ENCODE measurements around the gene OR2S2.
"Not testable (repeated sequence)": the region's sequence is repeated elsewhere in the genome, so short reads cannot be mapped to it uniquely, and the experiment has no call there.

OR2S2 gene

DNA sequence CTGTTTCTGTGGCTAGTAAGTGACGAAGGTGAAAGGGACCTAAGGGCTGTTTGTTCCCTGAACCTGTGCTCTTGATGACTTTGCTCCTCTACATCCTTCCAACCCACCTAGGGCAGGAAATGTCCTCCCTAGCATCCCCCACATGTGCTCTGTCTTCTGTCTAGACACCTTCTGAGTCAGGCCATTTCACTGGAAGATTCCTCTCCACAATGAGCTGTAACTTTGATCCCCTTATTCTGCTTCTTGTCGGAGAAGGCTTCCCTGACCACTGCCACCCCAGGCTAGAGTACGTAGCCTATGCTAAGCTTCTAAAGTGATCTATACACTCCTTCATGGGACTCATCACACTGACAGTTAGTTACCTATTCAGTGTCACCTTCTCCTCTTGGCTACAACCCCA, 27.0 kb downstream of the OR2S2 start:
- no peak for DNase-seq

DNA sequence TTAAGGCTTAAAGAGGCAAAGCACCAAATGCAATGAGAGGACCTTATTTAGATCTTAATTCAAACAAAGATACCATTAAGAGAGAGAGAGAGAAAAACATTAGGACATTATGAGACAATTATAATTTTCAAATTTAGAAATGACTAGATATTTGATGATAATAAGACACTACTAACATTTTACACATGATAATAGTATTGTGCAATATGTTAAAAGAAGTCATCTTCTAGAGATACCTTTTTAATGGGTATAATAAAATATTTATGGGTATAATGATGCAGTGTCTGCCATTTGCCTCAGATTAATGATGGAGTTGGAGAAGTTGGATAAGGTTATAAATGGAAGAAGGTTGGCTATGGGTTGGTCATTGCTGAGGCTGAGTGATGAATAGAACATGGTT, 27.4 kb downstream of the OR2S2 start:
- no peak for DNase-seq

DNA sequence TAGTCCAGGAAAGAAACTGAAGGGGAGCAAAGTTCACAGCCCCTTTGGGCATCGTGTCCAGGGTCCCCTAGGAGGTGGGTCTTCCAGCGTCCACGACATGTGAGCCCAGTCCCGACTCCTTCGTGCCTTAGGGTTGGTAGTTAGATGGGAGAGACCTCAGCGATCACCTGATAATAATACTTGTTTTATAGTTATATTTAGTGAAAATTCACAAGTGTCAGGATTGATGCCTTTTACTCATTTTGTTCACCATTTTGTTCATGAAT, 28.6 kb downstream of the OR2S2 start:
- no peak for DNase-seq

DNA sequence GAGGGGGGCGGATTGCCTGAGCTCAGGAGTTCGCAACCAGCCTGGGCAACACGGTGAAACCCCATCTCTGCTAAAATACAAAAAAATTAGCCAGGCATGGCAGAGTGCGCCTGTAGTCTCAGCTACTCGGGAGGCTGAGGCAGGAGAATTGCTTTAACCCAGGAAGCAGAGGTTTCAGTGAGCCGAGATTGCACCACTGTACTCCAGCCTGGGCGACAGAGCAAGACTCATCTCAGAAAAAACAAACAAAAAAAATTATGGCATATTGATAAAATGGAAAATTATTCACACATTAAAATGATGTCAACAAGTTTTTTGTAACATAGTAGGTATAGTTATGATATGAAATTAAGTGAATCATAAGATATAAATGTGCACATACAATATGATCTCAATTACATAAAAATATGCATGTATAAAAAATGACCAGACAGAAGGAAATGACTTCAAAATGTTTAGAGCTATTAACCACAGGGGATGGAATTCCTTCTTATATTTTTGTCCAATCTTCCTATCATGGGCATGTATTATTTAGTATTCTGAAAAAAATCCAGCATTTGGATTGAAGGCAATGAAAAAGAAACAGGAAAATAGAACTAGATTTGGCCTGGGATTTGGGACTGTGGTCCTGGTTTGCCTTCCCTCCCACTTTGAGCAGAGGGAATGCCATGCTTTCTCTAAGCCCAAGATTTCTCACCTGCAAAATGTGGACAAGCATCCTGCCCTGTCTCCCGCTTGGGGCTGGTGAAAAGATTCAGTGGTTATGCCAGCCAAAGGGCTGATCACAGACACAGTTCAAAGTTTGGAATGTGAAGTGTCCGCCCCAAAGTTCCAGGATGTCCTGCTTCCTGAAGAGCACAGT, 29.1 kb downstream of the OR2S2 start:
- no peak for DNase-seq

DNA sequence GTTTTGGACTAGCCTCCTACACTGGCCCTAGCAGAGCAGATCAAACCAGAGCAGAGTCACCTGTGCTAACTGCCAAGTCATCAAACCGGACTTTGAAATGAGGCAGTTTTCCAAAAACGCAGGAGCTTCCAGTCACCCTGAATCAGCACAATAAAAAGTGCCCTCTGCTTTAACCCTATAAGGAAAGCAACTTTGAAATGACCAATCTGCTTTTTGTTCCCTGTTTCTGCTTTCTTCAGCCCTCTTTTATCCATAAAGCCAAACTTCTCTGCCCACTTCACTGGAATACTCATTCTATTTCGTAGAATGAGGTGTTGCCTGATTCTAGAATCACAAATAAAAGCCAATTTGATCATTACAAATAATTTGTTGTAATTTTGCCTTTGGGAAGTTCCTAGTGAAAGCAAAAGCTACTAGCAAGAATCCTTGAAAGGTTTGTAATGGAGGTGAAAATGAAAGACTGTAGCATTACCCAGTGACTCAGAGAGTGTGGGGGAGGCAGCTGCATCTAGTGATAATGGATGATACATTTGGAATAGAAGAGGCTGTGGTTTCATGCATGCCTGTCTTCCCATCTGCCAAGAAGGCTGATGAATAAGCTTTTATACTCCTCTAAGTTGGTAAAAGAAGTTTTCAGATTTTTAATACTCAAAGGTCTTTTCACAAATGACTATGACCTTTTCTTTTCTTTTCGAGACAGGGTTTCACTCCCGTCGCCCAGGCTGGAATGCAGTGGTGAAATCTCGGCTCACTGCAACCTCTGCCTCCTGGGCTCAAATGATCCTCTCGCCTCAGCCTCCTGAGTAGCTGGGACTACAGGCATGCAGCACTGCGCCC, 33.8 kb downstream of the OR2S2 start:
- DNase-seq = no peak

DNA sequence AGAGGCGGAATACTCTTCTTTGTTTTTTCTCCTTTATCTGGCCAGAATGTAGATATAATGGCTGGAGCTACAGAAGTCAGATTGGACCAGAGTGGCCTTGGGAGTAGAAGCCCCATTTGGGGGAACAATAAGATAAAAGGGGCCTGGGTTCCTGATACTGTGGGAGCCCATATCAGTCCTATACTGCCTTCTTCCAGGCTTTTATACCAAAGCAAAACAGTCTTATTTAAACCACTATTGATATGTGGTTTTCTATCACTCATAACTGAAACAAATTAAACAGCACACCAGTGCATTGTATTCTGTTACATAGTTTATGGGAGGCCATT, 34.4 kb downstream of the OR2S2 start:
- DNase-seq = no peak

DNA sequence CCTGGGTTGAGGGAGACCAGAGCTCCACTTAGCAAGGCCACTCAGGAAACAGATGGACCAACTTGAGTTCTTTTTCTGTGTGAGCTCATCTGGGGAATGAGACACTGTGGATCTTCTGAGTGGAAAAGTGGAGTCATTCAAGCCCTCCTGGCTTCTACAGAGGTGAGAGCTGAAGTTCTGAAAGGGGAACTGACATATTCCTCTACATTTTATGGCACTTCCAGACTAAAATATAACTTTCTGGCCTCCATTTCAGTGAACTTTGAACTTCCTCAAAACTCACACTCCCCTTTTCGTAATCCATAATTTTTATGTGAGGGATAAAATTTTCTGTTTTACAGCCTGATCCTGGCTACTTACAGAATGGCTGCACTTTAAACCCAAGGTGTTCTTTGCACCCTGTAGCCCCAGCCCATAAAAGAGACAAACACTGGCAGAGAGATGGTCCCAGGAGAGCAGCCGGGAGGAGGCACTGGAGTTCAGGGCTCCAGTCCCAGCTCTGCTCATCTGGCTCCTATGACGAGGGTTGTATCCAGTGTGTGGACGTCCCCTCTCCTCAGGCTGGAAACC, 37.8 kb downstream of the OR2S2 start:
- no peak for DNase-seq

DNA sequence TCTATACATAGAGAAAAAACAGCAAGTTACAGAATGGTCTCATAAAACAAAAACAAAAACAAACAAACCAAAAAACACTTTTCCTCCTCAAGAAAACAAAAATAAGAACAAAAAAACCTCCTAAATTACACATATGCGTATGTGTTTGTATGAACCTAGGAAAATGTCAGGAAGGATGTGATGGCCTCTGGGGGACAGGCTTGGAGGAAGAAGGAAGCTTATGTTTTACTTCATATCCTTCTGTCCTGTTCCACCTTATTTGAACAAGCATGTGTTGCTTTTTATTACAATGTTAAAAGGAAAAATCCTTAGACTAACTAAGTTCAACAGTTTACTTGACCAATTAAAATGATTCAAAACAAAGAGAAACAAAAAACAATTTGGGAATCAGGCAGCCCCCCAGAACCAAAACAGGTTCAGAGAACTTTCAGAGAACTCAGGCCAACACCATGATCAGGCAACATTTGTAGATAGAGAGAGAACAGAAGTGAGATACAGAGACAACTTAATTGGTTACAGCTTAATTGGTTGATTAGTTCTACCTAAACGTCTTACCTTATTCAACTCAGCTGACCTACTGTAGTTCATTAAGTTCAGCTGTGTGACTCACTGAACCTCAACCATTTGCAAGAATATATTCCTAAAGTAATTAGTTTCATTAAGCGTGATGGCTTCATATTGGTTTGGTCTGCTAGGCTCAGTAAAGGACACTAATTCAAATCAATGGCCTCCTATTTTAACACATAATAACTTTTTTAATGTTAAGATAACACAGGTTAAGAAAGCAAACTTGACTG, 38.5 kb downstream of the OR2S2 start:
- DNase-seq = no peak

DNA sequence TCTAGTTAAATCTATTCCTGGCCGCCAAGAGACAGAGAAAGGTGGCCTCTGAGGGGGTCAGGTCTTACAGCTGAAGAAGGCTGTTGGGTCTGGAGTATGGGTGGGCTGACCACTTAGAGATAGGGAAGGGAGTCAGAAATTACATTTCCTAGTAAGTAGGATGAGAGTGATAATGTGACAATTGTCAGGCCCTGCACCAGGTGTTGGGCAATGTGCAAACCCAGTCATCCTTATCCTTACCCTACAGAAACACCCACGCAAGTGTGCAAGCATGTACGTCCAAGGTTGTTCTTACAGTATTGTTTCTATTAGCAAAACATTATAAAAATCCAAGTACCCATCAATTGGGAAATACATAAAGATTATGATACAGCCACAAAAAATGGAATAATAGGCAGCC, 39.2 kb downstream of the OR2S2 start:
- no peak for DNase-seq

DNA sequence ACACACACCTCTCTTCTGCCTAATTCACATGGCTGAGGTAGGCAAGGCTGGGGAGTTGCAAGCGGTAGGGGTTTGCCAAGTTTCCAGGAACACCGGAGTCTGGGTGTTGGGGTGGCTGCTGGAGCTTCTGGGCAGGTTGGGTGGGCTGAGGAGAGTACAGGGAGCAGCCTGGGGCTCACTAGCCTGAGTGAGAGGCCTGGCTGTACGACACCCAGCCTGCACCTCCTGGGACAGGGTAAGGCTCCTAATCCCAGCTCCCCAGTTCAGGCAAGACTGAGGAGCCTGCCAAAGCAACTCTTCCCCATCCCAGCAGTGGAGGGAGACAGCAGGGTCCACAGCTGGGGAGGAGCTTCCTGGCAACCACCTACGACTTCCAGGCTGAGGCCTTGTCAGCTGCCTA, 40.7 kb downstream of the OR2S2 start:
- no peak for DNase-seq

DNA sequence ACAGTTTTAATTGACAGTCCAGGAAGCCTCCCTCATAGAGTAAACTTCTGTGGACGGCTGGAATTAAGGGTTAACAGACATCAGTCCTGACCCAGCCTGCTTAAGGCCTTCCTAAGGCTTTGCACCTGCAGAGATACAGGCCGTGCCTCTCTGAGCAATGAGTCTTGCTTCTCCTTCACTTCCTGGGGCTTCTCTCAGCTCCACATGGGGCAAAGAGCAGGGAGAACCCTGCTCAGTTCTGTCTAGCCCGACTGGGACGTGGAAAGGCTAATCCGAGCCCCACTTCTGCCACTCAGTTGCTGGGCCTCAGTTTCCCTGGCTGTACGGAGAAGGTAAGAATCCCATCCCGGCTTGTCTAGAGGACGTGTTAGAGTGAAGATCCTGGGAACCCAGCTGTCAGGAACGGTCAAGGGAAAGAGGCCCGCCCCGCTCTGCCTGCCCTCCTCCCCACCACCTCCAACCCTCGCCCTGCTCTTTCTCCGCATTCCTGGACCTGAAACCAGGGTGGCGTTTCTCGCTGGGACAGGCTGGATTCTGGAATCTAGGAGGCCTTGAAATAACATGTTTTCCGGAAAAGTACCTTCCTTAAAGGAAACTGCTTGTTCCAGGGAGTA, 42.2 kb downstream of the OR2S2 start:
- no peak for DNase-seq

DNA sequence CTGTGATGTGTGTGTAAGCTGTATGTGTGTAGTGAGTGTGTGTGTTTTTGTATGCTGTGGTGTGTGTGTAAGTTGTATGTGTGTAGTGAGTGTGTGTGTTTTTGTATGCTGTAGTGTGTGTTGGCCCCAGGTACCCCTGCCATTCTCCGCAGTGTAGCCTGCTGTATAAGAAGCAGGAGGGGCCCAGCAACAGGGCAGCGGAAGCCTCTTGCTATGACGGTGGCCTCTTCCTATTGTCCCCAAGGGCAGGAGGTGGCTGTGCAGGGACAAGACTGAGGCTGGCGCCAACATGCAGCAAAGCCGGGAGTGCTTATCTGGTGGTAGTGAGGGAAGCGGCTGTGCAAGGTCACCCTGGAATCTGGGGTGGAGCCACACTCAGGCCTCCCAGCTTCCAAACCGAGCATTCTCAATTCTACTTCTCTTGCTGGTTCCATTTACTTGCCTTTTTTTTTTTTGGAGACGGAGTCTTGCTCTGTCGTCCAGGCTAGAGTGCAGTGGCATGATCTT, 43.6 kb downstream of the OR2S2 start:
- no peak for DNase-seq

DNA sequence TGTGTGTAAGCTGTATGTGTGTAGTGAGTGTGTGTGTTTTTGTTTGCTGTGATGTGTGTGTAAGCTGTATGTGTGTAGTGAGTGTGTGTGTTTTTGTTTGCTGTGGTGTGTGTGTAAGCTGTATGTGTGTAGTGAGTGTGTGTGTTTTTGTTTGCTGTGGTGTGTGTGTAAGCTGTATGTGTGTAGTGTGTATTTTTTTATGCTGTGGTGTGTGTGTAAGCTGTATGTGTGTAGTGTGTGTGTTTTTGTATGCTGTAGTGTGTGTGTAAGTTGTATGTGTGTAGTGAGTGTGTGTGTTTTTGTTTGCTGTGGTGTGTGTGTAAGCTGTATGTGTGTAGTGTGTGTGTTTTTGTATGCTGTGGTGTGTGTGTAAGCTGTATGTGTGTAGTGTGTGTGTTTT, 44.5 kb downstream of the OR2S2 start:
- not testable (repeated sequence) for DNase-seq

DNA sequence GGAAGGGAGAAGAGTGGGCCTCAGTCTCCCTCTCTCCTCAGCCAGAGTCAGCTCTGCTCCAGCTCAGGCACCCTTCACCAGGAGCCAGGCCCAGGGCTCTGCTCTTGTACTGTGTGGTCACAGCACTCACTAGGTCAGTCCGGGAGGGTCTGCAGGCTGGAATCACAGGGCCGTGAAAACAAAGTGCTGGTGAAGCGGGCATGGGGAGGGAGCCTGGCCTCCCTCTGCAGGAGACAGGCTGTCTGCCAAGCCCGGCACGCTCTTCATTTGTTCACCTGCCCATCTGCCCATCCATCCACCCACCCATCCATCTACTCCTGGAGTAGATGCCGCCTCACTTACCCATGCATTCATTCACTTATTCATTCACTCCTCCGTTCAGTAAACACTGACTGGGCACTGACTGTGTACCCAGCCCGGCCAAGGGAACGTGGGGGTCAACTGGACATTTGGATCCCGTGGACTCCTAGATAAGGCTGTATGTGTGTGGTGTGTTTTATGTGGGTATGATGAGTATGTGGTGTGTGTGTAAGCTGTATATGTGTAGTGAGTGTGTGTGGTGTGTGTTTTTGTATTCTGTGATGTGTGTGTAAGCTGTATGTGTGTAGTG, 45.1 kb downstream of the OR2S2 start:
- DNase-seq = no peak

DNA sequence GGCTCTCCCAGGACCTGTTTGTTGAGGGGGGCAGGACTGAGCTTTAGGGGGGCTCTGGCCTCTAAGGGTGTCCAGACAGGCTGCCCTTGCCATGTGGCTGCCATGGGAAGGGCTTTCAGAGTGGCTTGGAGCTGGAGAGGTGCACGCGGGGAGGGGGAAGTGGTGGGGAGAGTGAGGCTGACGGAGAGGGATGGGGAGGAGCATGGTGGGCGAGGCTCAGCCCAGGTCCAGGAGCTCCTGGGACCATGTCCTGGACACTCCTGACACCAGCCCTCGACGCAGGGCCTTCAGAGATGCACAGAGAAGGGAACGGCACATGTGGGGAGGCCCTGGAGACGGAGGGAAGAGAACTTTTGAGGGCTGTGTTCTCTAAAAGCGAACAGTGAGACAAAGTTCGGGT, 46.3 kb downstream of the OR2S2 start:
- no peak for DNase-seq

DNA sequence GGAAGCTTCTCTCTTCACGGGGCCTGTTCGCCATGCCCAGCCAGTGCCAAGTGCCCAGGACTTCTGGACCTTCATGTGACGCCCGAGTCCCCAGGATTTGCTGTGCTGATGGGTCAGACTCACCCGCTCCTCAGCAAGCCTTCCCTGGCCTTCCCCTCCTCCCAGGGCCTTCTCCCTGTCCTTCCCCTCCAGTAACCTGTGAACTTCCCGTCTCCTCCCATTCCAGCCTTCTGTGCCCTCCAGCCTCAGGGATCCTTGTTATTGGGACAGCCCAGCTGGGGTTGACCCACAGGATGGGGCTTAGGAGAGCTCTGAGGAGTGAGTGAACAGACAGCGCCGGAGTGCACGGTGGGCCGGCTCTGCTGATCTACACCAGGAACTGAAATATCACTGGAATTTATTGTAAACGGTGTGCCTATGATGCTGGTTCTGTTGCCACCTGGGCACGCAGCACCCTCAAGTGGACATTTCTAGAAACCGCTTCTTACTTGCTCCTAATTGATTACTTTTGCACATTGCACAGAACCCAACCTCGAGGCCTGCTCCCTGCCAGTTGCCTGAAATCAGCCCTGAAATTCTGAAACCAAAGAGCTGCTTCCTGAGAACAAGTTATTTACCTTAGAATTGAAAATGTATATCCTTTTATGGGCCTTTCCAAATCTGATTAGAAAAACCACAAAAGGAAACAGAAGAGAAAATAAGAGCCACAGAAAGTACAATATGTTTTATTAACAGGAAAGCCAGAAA, 47.2 kb downstream of the OR2S2 start:
- no peak for DNase-seq

DNA sequence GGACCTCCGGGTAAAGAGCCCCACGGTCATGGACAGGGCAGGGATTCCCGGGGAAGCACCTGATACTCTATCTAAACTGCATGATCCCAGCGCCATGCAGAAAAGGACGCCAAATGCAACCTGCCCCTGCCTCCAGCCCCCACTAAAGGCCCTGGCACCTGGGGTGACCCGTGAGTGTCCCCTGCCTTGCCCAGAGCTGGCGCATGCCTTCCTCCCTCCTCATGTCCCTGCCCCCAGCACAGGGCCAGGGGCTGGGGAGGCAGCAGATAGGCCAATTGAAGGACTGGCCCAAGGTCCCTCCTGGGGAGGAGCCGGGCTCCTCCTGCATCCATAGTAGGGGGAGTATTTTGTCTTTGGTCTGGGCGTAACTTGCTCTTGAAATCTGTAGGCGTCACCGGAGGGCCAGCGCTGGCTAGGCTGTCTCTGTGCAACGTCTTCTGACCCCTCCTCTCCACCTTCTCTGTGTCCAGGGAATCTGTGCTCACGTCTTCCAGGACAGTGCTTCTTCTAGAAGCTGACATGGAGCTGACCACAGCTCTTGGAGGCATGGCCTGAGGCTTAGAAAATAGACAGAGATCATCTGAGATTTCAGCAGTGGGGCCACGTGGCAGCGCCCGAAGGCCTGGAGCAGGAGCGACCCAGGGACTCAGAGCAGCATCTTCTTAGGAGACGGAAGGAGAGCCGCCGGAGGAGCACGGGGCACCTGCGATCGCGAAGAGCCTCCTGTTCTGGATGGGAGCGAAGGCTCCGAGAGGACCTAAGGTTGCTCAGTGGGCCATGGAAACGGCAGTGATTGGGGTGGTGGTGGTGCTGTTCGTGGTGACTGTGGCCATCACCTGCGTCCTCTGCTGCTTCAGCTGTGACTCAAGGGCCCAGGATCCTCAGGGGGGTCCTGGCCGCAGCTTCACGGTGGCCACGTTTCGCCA, 48.0 kb downstream of the OR2S2 start:
- no peak for DNase-seq

DNA sequence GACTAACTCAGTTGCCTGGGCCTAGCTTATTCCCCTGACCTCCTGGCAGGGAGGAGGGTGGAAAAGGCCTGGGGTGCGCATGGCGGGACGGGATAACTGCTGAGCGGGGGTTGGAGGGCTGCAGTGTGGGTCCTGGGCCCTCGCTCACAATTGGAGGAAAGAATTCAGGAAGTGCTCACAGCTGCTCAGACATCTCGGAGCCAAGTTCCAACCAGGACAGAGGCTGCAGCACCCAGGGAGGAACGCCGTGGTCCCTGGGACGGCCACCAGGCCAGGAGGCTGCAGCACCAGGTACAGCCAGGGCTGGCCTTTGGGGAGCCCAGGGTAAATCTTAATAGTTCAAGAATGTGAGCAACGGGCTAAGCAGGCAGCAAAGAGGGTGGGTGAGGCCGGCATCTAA, 48.7 kb downstream of the OR2S2 start, which contains the start of gene SPAAR:
SPAAR (plus strand) TSS at position 217 of the 400 bp plus-strand sequence. CDS start 974 bp downstream, outside the sequence.
- DNase-seq = no peak

DNA sequence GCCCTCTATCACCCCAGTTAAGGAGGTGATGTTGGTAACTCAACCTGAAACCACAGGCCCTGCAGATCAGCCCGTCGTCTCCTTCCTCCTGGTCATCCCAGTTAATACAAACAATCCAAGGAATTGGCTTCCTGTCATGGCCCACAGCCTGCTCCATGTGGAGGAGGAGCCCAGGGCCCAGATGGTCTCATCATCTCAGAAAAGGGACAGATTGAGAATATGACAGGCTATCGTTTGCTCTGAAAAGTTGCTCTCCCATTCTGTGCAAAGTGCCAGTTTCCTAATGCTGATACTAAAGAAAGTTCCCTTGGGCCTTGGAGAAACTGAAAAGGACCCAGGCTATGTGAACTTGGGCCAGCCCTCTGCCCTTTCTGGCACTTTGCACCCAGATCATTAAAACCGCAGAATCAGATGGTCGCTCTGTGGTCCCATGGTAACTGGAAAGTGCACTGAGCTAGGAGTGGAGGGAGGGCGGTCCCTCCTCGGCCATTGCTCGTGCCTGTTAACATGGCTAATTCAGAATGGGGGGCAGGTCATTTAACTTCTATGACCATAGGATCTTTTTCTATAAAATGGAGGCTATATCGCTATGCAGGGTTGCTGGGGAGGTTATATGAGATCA, 49.3 kb downstream of the OR2S2 start:
- DNase-seq = no peak

All from NCI-H1436 treated with DMSO at 0.1 percent for 48 hours (cell line).